Ishikawa (cell line): ENCODE measurements around the gene PRXL2A.

Experiments
- CEBPB ChIP-seq: IDR thresholded peaks from 2 replicates; pipeline ENCODE4 v1.6.1; 2012
- CREB1 ChIP-seq: IDR thresholded peaks from 2 replicates; pipeline ENCODE4 v1.6.1; 2012; ENCODE audit warnings: low read depth
- FOXM1 ChIP-seq: IDR thresholded peaks from 2 replicates; pipeline ENCODE4 v1.6.1; 2012; ENCODE audit warnings: low read depth, borderline replicate concordance
- RAD21 ChIP-seq: IDR thresholded peaks from 2 replicates; pipeline ENCODE4 v1.6.1; 2012; ENCODE audit warnings: low read depth
- TCF12 ChIP-seq: IDR thresholded peaks from 2 replicates; pipeline ENCODE4 v1.6.1; 2012; ENCODE audit warnings: low read depth
- TEAD4 ChIP-seq: IDR thresholded peaks from 2 replicates; pipeline ENCODE4 v1.6.1; 2012
- YY1 ChIP-seq: IDR thresholded peaks from 2 replicates; pipeline ENCODE4 v1.6.1; 2012; ENCODE audit warnings: low read depth
- ZBTB7A ChIP-seq: IDR thresholded peaks from 2 replicates; pipeline ENCODE4 v1.6.1; 2012; ENCODE audit warnings: low read depth
- TF ChIP-seq, protein P1 (sequence below): IDR thresholded peaks from 2 replicates; pipeline ENCODE4 v1.6.1; 2012
- TF ChIP-seq, protein P2 (sequence below): IDR thresholded peaks from 2 replicates; pipeline ENCODE4 v1.6.1; 2012; ENCODE audit warnings: low read depth, mild to moderate bottlenecking
- TF ChIP-seq, protein P3 (sequence below): IDR thresholded peaks from 2 replicates; pipeline ENCODE4 v1.6.1; 2012

DNA sequence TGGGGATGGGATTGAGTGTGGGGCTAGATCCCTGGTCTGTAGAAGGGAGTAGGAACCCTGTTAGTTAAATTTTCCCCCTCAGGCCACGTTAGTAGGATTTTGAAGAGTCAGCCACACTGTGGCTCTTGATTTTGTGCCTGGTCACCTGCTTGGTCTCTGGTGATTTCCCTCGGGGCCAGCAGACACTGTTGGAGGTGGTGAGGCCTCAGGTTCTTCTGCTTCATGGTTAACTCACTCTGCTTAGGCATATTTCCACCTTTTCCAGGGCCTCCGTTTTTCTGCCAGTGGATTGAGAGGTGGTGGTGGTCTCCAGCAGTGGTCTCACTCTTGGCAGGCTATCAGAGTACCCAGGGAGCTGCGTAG, 49.9 kb downstream of the PRXL2A start:
- TF ChIP-seq YY1, result no peak
- TF ChIP-seq, protein P1, sequence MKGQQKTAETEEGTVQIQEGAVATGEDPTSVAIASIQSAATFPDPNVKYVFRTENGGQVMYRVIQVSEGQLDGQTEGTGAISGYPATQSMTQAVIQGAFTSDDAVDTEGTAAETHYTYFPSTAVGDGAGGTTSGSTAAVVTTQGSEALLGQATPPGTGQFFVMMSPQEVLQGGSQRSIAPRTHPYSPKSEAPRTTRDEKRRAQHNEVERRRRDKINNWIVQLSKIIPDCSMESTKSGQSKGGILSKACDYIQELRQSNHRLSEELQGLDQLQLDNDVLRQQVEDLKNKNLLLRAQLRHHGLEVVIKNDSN, result no peak
- TF ChIP-seq, protein P2, sequence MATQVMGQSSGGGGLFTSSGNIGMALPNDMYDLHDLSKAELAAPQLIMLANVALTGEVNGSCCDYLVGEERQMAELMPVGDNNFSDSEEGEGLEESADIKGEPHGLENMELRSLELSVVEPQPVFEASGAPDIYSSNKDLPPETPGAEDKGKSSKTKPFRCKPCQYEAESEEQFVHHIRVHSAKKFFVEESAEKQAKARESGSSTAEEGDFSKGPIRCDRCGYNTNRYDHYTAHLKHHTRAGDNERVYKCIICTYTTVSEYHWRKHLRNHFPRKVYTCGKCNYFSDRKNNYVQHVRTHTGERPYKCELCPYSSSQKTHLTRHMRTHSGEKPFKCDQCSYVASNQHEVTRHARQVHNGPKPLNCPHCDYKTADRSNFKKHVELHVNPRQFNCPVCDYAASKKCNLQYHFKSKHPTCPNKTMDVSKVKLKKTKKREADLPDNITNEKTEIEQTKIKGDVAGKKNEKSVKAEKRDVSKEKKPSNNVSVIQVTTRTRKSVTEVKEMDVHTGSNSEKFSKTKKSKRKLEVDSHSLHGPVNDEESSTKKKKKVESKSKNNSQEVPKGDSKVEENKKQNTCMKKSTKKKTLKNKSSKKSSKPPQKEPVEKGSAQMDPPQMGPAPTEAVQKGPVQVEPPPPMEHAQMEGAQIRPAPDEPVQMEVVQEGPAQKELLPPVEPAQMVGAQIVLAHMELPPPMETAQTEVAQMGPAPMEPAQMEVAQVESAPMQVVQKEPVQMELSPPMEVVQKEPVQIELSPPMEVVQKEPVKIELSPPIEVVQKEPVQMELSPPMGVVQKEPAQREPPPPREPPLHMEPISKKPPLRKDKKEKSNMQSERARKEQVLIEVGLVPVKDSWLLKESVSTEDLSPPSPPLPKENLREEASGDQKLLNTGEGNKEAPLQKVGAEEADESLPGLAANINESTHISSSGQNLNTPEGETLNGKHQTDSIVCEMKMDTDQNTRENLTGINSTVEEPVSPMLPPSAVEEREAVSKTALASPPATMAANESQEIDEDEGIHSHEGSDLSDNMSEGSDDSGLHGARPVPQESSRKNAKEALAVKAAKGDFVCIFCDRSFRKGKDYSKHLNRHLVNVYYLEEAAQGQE, result no peak
- TF ChIP-seq RAD21, result no peak
- TF ChIP-seq, protein P3, sequence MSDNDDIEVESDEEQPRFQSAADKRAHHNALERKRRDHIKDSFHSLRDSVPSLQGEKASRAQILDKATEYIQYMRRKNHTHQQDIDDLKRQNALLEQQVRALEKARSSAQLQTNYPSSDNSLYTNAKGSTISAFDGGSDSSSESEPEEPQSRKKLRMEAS, result no peak
- no peak for TF ChIP-seq CEBPB
- no peak for TF ChIP-seq ZBTB7A
- TF ChIP-seq FOXM1, result no peak
- TF ChIP-seq TCF12, result no peak
- TF ChIP-seq CREB1, result no peak
- no peak for TF ChIP-seq TEAD4
